OCI-M2 (cell line): Measurements from ENCODE around the gene TRAPPC2.
"Not testable (repeated sequence)": the region's sequence is repeated elsewhere in the genome, so short reads cannot be mapped to it uniquely, and the experiment has no call there.

ENCODE experiments used
- DNase-seq: peaks from one replicate; lab custom pipeline; 2025; ENCODE audit not compliant: unreplicated experiment; lab: John Stamatoyannopoulos, UW

Gene TRAPPC2

GRCh38 chrX:13670197-13670596 is 64.2 kb downstream of the TRAPPC2 start:
- no peak for DNase-seq

DNA sequence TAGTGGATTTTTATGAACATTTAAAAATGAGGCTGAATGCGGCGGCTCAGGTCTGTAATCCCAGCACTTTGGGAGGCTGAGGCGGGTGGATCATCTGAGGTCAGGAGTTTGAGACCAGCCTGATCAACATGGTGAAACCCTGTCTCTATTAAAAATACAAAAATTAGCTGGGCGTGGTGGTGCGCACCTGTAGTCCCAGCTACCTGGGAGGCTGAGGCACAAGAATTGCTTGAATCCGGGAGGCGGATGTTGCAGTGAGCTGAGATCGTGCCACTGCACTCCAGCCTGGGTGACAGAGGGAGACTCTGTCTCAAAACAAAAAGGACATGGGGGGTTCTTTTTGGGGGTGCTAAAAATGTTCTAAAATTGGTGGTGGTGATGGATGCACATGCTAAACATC is 64.7 kb downstream of the TRAPPC2 start:
- DNase-seq: not testable (repeated sequence)

DNA sequence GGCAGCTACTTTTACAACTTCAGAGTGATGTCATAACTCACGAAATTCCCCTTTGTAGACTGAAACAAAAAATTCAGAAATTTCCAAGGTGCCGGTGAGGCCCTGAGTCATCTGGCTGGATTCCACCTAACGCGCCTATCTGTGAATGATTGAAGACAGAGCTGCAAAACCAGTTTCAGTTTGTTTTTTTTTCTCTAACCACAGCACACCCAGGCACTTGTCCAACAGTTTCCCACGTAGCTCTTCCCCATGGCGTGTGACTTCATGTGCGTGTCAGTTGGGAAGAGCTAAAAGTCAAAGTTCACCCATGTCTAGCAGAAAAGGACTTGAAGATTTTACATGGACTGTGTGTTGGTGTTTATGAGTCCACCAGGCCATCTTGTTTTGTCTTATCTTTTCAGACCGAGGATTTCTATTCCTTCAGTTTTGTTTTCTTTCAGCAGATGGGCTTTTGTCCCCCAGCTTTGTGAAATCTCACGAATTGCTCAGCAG is 65.1 kb downstream of the TRAPPC2 start:
- DNase-seq: no peak

GRCh38 chrX:13667919-13668318 is 66.5 kb downstream of the TRAPPC2 start:
- no peak for DNase-seq

DNA sequence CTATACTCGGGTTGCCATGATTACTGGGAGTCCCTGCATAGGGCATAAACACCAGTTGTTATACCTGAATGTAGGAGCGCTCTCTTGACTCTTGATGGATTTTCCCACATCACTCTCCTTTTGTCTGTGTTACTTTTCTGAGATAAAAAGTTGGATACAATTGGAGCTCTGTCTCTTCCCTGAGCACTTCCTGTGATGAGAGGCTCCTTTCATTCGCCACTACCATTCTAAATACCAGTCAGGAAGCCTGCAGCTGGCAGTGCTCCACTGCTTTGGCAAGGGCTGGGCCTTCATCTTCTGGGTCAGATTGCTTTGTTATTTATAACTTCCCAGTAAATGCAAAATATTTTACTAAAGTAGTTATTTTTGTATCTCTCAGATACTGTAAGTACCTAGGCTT is 67.6 kb downstream of the TRAPPC2 start:
- no peak for DNase-seq

GRCh38 chrX:13664020-13664419 is 70.4 kb downstream of the TRAPPC2 start:
- DNase-seq: no peak

- no peak for DNase-seq
Observed at GRCh38 chrX:13662355-13662791, 72.0 kb downstream of the TRAPPC2 start.
